K562 (cell line): ENCODE results near the gene B2M. TPM values are rescaled to one million over a fixed set of nuclear protein-coding genes. Genes with fewer than 3 reads are reported as not detected.

Experiments
- ATAC-seq: fragments of 200-7000 bp; cut with Tn5 transposase; 3 replicates; pipeline ENCODE4 v1.9.1; 2020; ENCODE audit warnings: moderate library complexity
- BruUV-seq: library from RNA; stranded (reverse); fragments of 400-500 nt; replicated peaks from 2 replicates; lab custom pipeline; 2021; lab: Mats Ljungman, UMichigan
- CTCF ChIA-PET: fragments of 300-600 bp; formaldehyde crosslinking; extraction: SDS; loops from one replicate; lab custom pipeline; 2021; ENCODE audit warnings: low intra/inter-chr PET ratio; lab: Yijun Ruan, JAX
- POLR2A ChIA-PET: fragments of 300-600, 350-650 bp; sonication (Branson Sonifier 250); formaldehyde crosslinking; extraction: SDS; loops from one replicate; lab custom pipeline; 2021; ENCODE audit warnings: antibody characterized with exemption, inconsistent platforms; lab: Yijun Ruan, JAX
- DNase-seq, 4 experiments: peaks; one replicate each; pipeline versions ENCODE4 v3.0.0 to v3.0.0-alpha.2; 2011 to 2018; ENCODE audit warnings: low spot score in 3 of 4, mixed read lengths in 3 of 4; ENCODE audit errors: extremely low read depth in 1 of 4
- FAIRE-seq: peaks from 2 replicates; lab custom pipeline; 2011; peaks lifted over from hg19 to GRCh38; lab: Jason Lieb, UNC
- H2AFZ ChIP-seq: 2 replicates; pipeline ENCODE4 v1.6.0; 2011; ENCODE audit warnings: low read depth, low read length, control low read depth, inconsistent platforms
- H3K27ac ChIP-seq: fragments of 200-600 bp; 3 replicates; pipeline ENCODE4 v1.8.0; 2011; ENCODE audit warnings: low read depth, mild to moderate bottlenecking, control low read depth, inconsistent platforms, low read length, moderate library complexity, mixed read lengths; ENCODE audit errors: extremely low read depth
- H3K27me3 ChIP-seq, 2 experiments: fragments of 300-600 bp in 1 of 2; 2 replicates in 1 of 2; 3 replicates in 1 of 2; pipeline versions ENCODE4 v1.6.0 to v1.8.0; 2011; ENCODE audit warnings: inconsistent platforms in 2 of 2, low read length in 2 of 2, mild to moderate bottlenecking in 1 of 2, mixed read lengths in 1 of 2, moderate library complexity in 1 of 2; ENCODE audit not compliant: control insufficient read depth in 2 of 2, insufficient read depth in 2 of 2
- H3K36me3 ChIP-seq: fragments of 300-600 bp; 3 replicates; pipeline ENCODE4 v1.8.0; 2011; ENCODE audit warnings: mild to moderate bottlenecking, low read length, inconsistent platforms; ENCODE audit not compliant: control insufficient read depth, insufficient read depth
- H3K4me1 ChIP-seq, 2 experiments: fragments of 200-600 bp in 1 of 2; replicated peaks in 1 of 2; 2 replicates in 1 of 2; 3 replicates in 1 of 2; pipeline versions ENCODE4 v1.5.1 to v1.8.0; 2011; ENCODE audit warnings: inconsistent platforms in 2 of 2, low read length in 2 of 2, mild to moderate bottlenecking in 1 of 2, mixed read lengths in 1 of 2, moderate library complexity in 1 of 2; ENCODE audit not compliant: control insufficient read depth in 2 of 2, insufficient read depth in 2 of 2
- H3K4me2 ChIP-seq: 2 replicates; pipeline ENCODE4 v1.6.1; 2011; ENCODE audit warnings: low read length, control low read depth, inconsistent platforms, mixed read lengths; ENCODE audit not compliant: insufficient read depth
- H3K4me3 ChIP-seq: fragments of 200-600 bp; sonication (generic), shearing (Covaris generic); 2 replicates; pipeline ENCODE4 v1.5.1; 2016; ENCODE audit warnings: control low read depth, inconsistent platforms
- H3K79me2 ChIP-seq: fragments of 200-600 bp; 3 replicates; pipeline ENCODE4 v1.8.0; 2011; ENCODE audit warnings: low read length, inconsistent platforms; ENCODE audit not compliant: control insufficient read depth, insufficient read depth
- H3K9ac ChIP-seq, 2 experiments: 2 replicates each; pipeline versions ENCODE4 v1.6.0 to v1.6.1; 2011; ENCODE audit warnings: low read depth in 2 of 2, low read length in 2 of 2, control low read depth in 1 of 2, inconsistent platforms in 1 of 2, mild to moderate bottlenecking in 1 of 2, mixed read lengths in 1 of 2; ENCODE audit not compliant: insufficient read depth in 1 of 2
- H3K9me1 ChIP-seq: one replicate; pipeline ENCODE4 v1.6.0; 2011; ENCODE audit warnings: inconsistent platforms, mild to moderate bottlenecking, low read length, moderate library complexity; ENCODE audit not compliant: control insufficient read depth, insufficient read depth
- H3K9me3 ChIP-seq: replicated peaks from 2 replicates; pipeline ENCODE4 v1.5.1; 2011; ENCODE audit warnings: low read depth, low read length, inconsistent platforms; ENCODE audit not compliant: control insufficient read depth, insufficient read depth
- H4K20me1 ChIP-seq: replicated peaks from 2 replicates; pipeline ENCODE4 v1.6.1; 2011; ENCODE audit warnings: low read length, inconsistent platforms, mixed read lengths; ENCODE audit not compliant: control insufficient read depth, insufficient read depth
- ATF7 ChIP-seq: fragments of 450-650 bp; IDR thresholded peaks from 2 replicates; pipeline ENCODE4 v1.7.1; 2014; ENCODE audit warnings: mild to moderate bottlenecking, moderate library complexity
- GATAD2A ChIP-seq: fragments of 450-650 bp; IDR thresholded peaks from 2 replicates; pipeline ENCODE4 v1.6.1; 2017
- MEF2D ChIP-seq: conservative IDR thresholded peaks from 2 replicates; pipeline ENCODE4 v1.6.1; 2016; ENCODE audit warnings: low read depth, missing genetic modification characterization, missing compliant biosample characterization
- PTBP1 ChIP-seq: fragments of 200-400 bp; formaldehyde crosslinking; IDR thresholded peaks from 2 replicates; pipeline ENCODE4 v1.6.1; 2017; ENCODE audit warnings: low read depth, low read length
- ZNF778 ChIP-seq: fragments of 450-650 bp; formaldehyde crosslinking; IDR thresholded peaks from 2 replicates; pipeline ENCODE4 v1.4.0; 2020; ENCODE audit warnings: mild to moderate bottlenecking, moderate library complexity
- WGBS: fragments of 100-300 bp; shearing (Covaris generic); methylation state at CpG from one replicate; pipeline ENCODE4 v1.1.6; 2016; ENCODE audit warnings: low coverage, mixed read lengths; ENCODE audit not compliant: insufficient coverage; ENCODE audit errors: missing lambda C conversion rate; 5-methylcytosine and 5-hydroxymethylcytosine counted together
- in situ Hi-C: fragments of 300-500 bp; cut with MboI; formaldehyde crosslinking; loops from 4 replicates; pipeline ENCODE4 v1.15.0; 2018; ENCODE audit warnings: inconsistent platforms, mixed read lengths
- intact Hi-C: fragments of 100-400 bp; cut with micrococcal nuclease; formaldehyde crosslinking; loops from 2 replicates; pipeline ENCODE4 v1.14.2; 2022
- polyA plus RNA-seq, 8 experiments: library from polyadenylated mRNA; depleted of rRNA in 4 of 8; stranded (reverse) in 5 of 8; unstranded in 3 of 8; fragments of >200 nt; fragmentation: Nextera tagmentation in 2 of 8; fragmentation: Illumina TruSeq in 1 of 8; extraction: Ambion mirVana in 2 of 8; extraction: Trizol in 1 of 8; gene quantifications; 2 replicates each; pipeline versions ENCODE4 v1.2.1 to v1.2.3, GENCODE V29; 2011 to 2014; ENCODE audit warnings: inconsistent platforms in 1 of 8, missing spikeins in 1 of 8
- total RNA-seq, 7 experiments: library from RNA; depleted of rRNA in 6 of 7; stranded (reverse); fragments of >200 nt in 6 of 7; fragmentation: Illumina TruSeq in 2 of 7; extraction: Trizol in 2 of 7; gene quantifications; 2 replicates each; pipeline versions ENCODE4 v1.2.1 to v1.2.3, GENCODE V29; 2011 to 2021; ENCODE audit warnings: low replicate concordance in 1 of 7
- TF ChIP-seq, protein P1 (sequence below): sonication (generic); formaldehyde crosslinking; IDR thresholded peaks from 2 replicates; pipeline ENCODE4 v1.8.0; 2022; ENCODE audit warnings: mild to moderate bottlenecking, missing genetic modification reagents
- TF ChIP-seq, protein P2 (sequence below): sonication (generic); formaldehyde crosslinking; IDR thresholded peaks from 2 replicates; pipeline ENCODE4 v1.8.1; 2023; ENCODE audit warnings: mild to moderate bottlenecking, missing genetic modification reagents
- TF ChIP-seq, protein P3 (sequence below), 2 experiments: fragments of 450-650 bp in 1 of 2; sonication (generic) in 1 of 2; formaldehyde crosslinking in 1 of 2; IDR thresholded peaks in 1 of 2; conservative IDR thresholded peaks in 1 of 2; 2 replicates each; pipeline versions ENCODE4 v1.6.1 to v1.8.1; 2016 to 2023; ENCODE audit warnings: mild to moderate bottlenecking in 2 of 2, moderate library complexity in 2 of 2, inconsistent platforms in 1 of 2, missing genetic modification reagents in 1 of 2

The B2M gene
- total and polyA plus RNA-seq, 9 of the 15 experiments (the other 6 are each of a cell fraction or from before 2014, with no cell fraction given) = 460 to 3,138 (median 1,032) TPM

DNA sequence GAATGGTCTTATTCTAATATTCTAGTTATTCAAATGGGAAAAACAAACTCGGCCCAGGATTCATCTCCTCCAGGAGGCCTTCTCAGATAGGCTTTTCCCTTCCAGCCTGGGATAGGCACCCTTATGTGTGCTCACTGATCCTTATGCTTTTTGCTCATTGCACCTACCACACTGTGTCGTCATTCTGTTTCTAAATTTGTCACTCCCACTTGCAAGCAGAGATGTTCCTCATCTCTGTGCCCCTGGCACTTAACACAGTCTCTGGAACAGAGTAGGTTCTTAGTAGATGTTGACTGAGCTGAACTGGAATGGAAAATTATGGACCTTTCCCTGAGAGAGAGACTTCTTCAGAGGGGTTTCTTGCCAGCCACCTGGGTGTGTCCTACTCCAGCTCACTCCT lies 29.1 kb upstream of the B2M start:
- Histone ChIP-seq H3K79me2 (no peaks in the 10 kb centered on the region), H2AFZ (peak overlapping the region; percentile 91), H3K27me3 (no peaks in the 10 kb centered on the region), H3K4me3 (no peak overlapping the region), H3K4me2 (peak overlapping the region; percentile 52), H3K9me3 (no peaks in the 10 kb centered on the region), H3K36me3 (no peaks in the 10 kb centered on the region), H3K9ac (peak overlapping the region; percentile 60 to 65; a peak in 3 of 4 replicates), H3K9me1 (no peaks in the 10 kb centered on the region), H3K27ac (peak overlapping the region; percentile 16; the same call in 1 of the 3 replicates), H3K4me1 (peaks cover 7 to 20% of the 10 kb centered on the region in 2 experiments; a peak in 4 of 5 replicates), H4K20me1 (no peaks in the 10 kb centered on the region)
- CTCF ChIA-PET = no interaction called here
- intact Hi-C loops (no loop called here), in situ Hi-C loops (no loop called here)
- BruUV-seq = no TSS peak
- no peak for FAIRE-seq
- ATAC-seq = peak; percentile 75
- no peak for DNase-seq
- POLR2A ChIA-PET = interaction anchor here (1.0 to 3.7 kb wide), 5 partner anchors 10 to 30 kb away, joined by 4 to 25 read pairs (median 6); partner anchors contain the start of genes B2M, PATL2 and SPG11
- WGBS = 28% methylated on average over 2 of the region's 2 CpGs
- TF ChIP-seq MEF2D (tag) (peak; percentile 41; the same call in 1 of the 2 replicates), GATAD2A (no peak), PTBP1 (no peak), ATF7 (0 out of 2 replicates have a peak, but pooled peaks have one; percentile 35), ZNF778 (CRISPR knock-in tag) (no peak)
- TF ChIP-seq, protein P1, sequence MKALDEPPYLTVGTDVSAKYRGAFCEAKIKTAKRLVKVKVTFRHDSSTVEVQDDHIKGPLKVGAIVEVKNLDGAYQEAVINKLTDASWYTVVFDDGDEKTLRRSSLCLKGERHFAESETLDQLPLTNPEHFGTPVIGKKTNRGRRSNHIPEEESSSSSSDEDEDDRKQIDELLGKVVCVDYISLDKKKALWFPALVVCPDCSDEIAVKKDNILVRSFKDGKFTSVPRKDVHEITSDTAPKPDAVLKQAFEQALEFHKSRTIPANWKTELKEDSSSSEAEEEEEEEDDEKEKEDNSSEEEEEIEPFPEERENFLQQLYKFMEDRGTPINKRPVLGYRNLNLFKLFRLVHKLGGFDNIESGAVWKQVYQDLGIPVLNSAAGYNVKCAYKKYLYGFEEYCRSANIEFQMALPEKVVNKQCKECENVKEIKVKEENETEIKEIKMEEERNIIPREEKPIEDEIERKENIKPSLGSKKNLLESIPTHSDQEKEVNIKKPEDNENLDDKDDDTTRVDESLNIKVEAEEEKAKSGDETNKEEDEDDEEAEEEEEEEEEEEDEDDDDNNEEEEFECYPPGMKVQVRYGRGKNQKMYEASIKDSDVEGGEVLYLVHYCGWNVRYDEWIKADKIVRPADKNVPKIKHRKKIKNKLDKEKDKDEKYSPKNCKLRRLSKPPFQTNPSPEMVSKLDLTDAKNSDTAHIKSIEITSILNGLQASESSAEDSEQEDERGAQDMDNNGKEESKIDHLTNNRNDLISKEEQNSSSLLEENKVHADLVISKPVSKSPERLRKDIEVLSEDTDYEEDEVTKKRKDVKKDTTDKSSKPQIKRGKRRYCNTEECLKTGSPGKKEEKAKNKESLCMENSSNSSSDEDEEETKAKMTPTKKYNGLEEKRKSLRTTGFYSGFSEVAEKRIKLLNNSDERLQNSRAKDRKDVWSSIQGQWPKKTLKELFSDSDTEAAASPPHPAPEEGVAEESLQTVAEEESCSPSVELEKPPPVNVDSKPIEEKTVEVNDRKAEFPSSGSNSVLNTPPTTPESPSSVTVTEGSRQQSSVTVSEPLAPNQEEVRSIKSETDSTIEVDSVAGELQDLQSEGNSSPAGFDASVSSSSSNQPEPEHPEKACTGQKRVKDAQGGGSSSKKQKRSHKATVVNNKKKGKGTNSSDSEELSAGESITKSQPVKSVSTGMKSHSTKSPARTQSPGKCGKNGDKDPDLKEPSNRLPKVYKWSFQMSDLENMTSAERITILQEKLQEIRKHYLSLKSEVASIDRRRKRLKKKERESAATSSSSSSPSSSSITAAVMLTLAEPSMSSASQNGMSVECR = no peak
- TF ChIP-seq, protein P2, sequence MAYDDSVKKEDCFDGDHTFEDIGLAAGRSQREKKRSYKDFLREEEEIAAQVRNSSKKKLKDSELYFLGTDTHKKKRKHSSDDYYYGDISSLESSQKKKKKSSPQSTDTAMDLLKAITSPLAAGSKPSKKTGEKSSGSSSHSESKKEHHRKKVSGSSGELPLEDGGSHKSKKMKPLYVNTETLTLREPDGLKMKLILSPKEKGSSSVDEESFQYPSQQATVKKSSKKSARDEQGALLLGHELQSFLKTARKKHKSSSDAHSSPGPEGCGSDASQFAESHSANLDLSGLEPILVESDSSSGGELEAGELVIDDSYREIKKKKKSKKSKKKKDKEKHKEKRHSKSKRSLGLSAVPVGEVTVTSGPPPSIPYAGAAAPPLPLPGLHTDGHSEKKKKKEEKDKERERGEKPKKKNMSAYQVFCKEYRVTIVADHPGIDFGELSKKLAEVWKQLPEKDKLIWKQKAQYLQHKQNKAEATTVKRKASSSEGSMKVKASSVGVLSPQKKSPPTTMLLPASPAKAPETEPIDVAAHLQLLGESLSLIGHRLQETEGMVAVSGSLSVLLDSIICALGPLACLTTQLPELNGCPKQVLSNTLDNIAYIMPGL (CRISPR knock-in tag) = no peak
- TF ChIP-seq, protein P3, sequence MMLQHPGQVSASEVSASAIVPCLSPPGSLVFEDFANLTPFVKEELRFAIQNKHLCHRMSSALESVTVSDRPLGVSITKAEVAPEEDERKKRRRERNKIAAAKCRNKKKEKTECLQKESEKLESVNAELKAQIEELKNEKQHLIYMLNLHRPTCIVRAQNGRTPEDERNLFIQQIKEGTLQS (IDR thresholded peaks at IDR 0.05) = peak; percentile 65
- TF ChIP-seq, protein P3 (CRISPR knock-in tag; conservative IDR thresholded peaks at IDR 0.05) = no peak
